AML-193 (cell line): Measurements from ENCODE around the gene BICRA.
"Not testable (repeated sequence)": the region's sequence is repeated elsewhere in the genome, so short reads cannot be mapped to it uniquely, and the experiment has no call there.

ENCODE experiments used
- DNase-seq, 2 experiments: peaks; one replicate each; lab custom pipeline; 2025; lab: John Stamatoyannopoulos, UW

Gene BICRA

DNA sequence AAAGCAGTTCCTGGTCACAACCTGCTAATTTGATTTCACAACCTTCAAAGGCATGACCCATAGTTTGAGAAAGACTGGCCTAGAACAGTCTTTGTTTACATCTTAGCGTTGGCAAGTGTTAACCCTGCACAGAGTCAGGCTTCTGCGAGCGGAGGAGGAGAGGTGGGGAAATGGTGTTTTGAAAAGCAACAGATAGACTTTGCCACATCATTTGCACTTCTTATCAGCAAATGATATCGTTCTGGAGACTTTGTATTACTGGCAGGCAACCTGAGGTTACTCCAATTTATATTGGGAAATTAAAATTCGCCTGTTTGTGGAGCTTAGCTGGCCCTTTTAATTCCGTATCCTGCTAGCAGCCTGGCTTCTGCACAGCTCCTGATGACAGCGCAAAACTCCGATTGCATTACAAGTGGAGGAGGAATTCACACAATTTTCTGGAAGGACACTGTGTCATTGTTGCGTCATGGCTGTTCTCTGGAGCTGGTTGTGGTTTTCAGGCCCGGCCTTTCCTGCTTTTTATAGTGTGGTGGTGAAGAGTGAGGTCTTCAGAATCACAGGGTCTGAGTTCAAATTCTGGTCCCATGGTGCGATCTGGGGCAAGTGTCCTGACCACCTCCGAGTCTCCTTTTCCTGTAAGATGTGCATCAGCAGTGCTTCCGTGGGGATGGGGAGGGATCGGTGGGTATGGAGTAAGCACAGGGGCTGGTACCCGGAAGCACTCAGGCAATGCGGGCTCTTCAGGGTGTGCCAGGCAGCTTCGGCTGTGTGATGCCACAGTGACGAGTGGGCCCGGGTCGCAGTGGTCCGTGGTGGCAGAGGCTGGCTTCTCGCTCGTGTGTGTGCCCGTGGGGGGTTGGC lies 55.2 kb downstream of the BICRA start:
- DNase-seq: peak; percentile 40 to 43

DNA sequence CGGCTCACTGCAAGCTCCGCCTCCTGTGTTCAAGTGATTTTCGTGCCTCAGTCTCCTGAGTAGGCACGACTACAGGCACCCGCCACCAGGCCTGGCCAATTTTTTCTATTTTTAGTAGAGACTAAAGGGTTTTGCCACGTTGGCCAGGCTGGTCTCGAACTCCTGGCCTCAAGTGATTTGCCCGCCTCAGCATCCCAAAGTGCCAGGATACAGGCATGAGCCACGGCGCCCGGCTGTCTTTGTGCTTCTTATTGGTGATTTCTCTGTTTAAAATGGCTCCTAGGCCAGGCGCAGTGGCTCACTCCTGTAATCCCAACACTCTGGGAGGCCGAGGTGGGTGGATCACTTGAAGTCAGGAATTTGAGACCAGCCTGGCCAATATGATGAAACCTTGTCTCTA lies 59.6 kb downstream of the BICRA start:
- not testable (repeated sequence) for DNase-seq

DNA sequence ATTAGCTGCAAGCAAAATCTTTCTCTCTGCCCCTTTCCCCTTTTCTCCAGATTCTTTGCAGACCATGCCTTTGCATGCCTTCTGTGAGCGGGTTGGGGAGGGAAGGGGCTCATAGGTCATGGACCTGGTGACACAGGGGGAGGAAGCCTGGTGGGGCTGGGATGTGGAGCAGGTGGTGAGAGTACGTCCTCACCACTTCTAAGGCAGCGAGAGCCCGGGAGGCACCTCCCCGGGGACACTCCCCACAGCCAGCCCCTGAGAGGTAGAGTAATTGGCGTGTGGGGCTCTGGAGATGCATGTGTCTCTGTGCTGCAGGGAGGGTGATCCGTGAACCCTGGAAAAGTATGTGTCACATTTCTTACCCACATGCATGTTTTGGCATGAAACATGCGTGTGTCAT lies 61.8 kb downstream of the BICRA start:
- DNase-seq: no peak

DNA sequence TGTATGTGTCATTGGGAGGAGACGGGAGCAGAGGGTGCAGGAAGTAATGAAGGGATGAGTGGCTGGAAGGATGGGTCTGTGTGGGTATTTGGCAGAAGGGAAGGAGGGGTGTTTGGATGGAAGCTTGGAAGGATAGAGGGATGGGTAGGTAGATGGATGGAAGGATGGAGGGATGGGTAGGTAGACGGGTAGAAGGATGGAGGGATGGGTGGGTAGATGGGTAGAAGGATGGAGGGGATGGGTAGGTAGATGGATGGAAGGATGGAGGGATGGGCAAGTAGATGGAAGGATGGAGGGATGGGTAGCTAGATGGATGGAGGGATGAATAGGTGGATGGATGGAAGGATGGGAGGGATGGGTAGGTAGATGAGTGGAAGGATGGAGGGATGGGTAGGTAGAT lies 62.6 kb downstream of the BICRA start:
- DNase-seq: no peak

DNA sequence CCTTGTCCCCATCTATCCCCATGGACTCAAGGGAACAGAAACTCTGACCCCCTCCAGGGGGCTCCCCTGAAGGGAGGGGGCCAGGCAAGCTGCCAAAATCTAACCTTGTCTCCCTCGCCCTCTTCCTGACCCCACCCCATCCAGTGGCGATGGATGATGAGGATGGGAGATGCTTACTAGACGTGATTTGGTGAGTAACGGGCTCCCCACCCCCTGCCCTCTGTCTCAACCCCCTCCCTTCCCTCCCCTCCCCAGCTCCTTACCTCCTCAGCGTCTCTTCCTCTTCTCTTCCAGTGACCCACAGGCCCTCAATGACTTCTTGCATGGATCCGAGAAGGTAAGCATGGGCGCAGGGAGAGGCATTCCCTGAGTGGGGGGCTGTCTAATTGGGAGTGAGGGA lies 64.5 kb downstream of the BICRA start:
- no peak for DNase-seq

DNA sequence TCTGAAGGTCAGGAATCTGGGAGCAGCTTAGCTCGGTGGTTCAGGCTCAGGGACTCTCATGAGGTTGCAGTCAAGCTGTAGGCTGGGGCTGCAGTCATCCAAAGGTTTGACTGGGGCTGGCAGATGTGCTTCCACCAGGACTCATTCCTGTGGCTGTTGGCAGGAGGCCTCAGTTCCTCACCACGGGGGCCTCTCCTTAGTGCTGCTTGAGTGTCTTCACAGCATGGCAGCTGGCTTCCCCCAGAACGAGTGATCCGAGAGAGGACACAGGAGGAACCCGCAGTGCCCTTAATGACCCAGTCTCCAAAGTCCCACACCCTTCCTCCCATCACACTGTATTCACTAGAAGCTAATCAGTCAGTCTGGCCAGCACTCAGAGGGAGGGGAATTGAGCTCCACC lies 65.6 kb downstream of the BICRA start:
- no peak for DNase-seq

DNA sequence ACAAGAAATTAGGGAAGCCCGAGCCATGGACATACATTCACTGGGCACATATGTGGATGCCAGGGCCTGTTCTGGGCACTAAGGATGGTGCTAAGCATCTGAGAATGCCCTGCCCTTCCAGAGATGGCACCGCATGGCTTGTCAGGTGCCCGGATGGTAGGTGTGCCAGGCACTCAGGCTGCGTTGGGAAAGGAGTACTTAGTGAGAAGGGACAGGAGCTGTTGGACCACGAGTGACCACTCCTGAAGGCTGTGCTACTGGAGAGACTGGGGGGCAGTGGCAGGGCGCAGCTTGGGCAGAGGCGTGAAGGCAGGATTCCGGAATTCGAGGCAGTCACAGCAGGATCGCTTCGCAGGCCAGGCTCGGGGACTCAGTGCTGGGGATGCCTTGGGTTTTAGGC lies 66.3 kb downstream of the BICRA start:
- no peak for DNase-seq

DNA sequence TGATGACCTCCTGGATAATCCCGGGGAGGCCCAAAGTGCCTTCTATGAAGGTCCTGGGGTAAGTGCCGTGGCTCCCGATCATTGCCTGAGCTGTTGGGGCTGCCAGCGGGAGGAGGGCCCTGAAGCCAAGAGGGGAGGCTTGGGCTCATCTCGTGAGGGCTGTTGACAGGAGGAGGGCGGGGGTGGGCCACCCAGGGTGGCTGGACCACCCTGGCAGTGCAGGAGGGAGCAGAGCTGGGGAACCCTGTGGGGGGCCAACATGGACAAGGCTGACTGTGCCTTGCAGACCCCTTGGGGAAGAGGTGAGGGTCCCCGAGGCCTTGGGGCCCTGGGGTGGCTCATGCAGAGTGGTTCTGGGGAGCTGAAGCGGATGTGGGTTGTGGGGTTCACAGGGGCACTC lies 66.9 kb downstream of the BICRA start:
- DNase-seq: no peak

DNA sequence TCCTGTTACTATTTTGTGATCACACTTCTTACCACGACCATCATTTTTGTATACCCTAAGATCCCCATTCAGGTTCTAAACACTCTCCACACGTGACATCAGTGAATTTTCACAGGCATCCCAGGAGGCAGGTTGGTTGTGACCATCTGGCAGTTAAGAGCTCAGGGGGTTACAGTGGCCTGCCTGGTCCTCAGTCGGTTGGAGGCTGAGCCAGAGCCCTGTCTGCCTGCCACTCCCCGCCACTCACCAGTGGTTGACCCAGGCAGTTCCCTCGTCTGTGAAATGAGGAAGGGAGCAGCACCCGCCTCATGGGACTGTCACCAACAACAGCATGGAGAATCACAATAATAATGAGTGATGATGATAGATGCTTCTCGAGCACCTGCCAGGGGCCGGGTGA lies 67.9 kb downstream of the BICRA start:
- DNase-seq: no peak

DNA sequence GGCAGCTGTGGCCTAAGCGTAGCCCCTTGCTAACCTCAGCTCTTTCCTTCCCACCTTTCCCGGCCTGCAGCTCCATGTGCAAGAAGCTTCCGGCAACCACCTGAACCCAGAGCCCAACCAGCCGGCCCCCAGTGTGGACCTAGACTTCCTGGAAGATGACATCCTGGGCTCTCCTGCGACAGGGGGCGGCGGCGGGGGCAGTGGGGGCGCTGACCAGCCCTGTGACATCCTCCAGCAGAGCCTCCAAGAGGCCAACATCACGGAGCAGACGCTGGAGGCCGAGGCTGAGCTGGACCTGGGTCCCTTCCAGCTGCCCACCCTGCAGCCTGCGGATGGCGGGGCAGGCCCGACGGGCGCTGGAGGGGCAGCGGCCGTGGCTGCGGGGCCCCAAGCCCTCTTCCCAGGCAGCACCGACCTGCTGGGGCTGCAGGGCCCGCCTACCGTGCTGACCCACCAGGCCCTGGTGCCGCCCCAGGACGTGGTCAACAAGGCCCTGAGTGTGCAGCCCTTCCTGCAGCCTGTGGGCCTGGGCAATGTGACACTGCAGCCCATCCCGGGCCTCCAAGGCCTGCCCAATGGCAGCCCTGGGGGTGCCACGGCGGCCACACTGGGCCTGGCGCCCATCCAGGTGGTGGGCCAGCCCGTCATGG lies 70.4 kb downstream of the BICRA start:
- no peak for DNase-seq

DNA sequence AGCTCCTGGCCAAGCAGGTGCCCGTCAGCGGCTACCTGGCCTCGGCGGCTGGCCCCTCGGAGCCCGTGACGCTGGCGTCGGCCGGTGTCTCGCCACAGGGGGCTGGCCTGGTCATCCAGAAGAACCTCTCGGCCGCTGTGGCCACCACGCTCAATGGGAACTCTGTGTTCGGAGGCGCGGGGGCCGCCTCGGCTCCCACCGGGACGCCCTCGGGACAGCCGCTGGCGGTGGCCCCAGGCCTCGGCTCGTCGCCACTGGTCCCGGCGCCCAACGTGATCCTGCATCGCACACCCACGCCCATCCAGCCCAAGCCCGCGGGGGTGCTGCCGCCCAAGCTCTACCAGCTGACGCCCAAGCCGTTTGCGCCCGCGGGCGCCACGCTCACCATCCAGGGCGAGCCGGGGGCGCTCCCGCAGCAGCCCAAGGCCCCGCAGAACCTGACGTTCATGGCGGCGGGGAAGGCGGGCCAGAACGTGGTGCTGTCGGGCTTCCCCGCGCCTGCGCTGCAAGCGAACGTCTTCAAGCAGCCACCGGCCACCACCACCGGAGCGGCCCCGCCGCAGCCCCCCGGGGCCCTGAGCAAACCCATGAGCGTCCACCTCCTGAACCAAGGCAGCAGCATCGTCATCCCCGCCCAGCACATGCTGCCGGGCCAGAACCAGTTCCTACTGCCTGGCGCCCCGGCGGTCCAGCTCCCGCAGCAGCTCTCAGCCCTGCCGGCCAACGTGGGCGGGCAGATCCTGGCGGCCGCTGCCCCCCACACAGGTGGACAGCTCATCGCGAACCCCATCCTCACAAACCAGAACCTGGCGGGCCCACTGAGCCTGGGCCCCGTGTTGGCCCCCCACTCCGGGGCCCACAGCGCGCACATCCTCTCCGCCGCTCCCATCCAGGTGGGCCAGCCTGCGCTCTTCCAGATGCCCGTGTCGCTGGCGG lies 71.3 kb downstream of the BICRA start:
- DNase-seq: no peak

DNA sequence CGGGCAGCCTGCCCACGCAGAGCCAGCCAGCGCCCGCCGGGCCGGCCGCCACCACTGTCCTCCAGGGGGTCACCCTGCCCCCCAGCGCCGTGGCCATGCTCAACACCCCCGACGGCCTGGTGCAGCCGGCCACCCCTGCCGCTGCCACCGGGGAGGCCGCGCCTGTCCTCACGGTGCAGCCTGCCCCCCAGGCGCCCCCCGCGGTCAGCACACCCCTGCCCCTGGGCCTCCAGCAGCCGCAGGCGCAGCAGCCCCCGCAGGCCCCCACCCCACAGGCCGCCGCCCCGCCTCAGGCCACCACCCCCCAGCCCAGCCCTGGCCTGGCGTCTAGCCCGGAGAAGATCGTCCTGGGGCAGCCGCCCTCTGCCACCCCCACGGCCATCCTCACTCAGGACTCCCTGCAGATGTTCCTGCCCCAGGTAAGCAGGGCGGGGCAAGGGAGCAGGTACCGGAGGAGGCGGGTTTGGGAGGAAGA lies 72.0 kb downstream of the BICRA start:
- no peak for DNase-seq

DNA sequence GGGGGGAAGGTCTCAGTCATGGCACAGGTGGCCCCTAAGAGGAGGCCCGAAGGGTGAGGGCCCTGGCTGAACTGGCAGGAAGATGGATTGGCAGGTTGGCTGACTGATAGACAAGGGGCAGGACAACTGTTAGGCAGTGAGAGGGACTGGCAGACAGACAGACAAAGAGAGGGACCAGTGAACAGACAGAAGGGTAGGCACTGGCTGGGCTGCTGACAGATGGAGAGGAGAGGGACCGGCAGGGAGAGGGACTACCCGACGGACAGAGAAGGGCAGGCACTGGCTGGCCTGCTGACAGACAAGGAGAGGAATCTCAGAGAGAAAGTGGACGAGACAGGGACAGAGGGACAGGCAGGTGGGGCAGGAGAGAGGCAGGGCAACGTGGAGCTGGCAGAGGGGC lies 72.5 kb downstream of the BICRA start:
- DNase-seq: no peak

DNA sequence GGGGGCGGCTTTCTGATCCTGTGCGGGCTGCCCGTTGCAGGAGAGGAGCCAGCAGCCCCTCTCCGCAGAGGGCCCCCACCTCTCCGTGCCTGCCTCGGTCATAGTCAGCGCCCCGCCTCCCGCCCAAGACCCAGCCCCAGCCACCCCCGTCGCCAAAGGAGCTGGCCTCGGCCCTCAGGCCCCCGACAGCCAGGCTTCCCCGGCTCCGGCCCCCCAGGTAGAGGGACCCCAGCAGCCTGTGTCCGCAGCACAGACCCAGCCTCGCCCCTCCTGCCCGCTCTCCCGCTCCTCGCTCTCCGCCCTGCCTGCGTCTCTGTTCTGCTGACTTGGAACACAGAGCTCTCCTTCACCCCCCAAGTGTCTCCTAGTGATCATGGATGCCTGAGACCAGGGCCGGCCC lies 73.0 kb downstream of the BICRA start:
- DNase-seq: no peak

DNA sequence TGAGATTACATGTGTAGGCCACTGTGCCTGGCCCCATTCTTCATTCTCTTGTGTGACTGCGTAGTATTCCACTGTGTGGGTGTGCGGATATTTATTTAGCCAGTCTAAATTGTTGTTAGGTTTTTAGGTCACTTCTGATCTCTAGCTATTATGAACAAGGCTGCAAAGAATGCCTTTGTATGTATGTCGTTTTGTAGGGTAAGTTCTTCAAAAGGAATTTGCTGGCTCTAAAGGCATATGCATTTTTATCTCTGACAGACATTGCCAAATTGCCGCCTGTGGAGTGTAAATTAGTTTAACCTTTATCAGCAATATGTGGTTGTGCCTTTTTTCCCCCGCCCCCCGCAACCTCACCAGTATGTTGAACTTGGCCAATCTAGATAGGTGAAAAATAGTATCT lies 74.0 kb downstream of the BICRA start:
- DNase-seq: no peak

DNA sequence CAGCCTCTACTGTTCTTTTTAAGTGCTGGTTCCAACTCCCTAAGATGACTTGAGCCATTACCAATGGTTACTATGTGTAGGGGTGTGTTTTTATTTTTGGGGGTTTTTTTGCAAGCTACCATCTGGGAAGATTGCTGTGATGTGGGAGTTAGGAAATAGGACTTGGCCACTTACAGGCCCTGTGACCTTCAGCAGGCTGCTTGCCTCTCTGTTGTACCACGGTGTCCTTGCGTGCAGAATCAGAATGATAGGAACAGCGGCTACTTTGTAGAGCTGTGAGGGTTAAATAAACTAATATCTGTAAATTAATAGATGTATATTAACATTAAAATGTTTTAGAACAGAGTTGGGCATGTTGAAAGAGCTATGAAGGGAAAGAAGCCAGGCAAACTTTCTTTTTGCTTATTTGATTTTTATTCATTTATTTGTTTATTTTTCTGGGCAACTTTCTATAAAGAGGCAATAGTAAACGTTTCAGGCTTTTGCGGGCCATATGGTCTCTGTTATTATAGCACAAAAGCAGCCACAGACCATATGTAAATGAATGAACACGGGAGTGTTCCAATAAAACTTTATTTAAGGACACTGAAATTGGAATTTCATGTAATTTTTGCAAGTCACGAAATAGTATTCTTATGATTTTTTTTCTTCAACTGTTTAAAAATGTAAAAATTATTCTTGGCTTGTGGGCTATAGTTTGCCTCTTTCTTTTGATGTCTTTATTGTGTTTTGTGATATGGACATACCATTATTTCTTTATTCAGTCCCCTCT lies 77.9 kb downstream of the BICRA start:
- DNase-seq: no peak

DNA sequence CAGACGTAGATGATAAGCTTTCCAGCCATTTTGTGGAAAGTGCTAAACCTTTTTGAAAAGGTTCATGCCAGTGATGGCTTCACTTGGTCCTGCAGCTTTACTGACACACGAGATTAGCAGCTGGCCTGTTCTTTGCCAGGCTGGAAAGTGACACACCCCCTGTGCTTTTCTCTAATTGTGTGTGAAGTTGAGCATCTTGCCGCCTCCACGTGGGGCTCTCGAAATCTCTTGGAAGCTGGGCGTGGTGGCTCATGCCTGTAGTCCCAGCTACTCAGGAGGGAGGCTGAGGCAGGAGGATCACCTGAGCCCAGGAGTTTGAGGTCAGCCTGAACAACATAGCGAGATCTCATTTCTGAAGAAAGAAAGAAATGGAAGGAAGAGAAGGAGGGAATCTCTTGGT lies 79.0 kb downstream of the BICRA start:
- DNase-seq: no peak

DNA sequence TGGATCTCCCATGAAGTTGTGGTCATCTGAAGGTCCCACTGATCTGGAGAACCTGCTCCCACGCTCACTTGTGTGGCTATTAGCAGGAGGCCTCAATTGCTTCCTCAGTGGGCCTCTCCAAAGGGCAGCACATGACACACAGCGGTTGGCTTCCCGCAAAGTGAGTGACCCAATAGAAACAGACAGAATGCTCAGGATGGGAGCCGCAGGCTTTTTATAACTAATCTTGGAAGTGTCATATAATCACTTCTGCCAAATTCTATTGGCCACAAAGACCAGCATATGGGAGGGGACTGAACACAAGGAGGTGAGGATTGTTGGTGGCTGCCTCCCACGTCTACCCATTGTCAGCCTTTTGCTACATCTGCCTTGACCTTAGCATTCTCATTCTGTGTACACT lies 82.2 kb downstream of the BICRA start:
- no peak for DNase-seq

DNA sequence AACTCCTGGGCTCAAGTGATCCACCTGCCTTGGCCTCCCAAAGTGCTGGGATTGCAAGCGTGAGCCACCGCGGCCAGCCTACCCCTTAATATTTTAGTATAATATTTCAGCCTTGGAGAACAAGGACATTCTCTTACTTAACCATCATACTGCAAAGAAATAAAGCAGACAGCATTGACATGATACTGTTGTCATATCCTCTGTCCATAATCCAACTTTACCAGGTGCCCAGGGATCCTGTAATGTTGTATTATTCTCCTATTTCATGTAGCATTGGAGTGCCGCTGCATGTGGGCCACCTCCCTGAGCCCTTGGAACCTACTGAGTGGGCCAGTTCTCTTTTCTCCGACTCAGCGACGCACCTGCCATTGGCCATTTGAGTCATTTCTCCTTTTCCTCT lies 82.8 kb downstream of the BICRA start:
- no peak for DNase-seq

DNA sequence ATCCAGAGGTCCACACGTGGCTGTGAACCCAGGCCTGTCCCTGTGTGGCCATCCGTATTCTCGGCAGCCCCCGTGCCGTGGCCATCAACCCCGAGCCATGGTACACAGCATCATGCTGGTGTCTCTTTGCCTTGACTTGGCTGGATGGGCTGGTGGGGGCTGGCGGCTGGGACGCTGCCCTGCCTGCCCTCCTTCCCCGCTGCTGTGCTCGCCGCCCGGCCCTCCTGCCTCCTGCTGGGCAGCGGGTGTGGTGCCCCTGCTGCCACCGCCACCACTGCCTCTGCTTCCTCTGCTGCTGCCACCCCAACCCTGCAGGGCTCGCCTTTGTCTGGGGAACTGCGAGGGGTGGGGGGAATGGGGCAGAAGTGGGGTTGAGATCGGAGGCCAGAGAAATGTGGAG lies 84.6 kb downstream of the BICRA start:
- no peak for DNase-seq

DNA sequence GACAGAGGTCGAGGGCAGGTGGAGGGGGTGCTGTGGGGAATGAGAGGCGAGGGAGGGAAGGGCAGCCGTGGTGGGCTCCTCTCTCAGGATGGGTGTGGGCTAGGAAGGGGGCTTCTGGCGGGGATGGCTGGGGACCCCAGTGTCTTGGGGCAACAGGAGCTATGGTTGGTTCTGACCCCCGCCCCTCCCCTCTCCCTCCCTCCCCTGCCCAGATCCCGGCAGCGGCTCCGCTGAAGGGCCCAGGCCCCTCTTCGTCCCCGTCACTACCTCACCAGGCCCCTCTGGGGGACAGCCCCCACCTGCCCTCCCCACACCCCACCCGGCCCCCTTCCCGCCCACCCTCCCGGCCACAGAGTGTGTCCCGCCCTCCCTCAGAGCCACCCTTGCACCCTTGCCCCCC lies 85.0 kb downstream of the BICRA start:
- no peak for DNase-seq
